NCI-H510A (cell line): ENCODE data around the gene TEX44.
A peak's percentile ranks its signal among the peaks of the same experiment; 100 is the strongest.
"Not testable (repeated sequence)": the region's sequence is repeated elsewhere in the genome, so short reads cannot be mapped to it uniquely, and the experiment has no call there.

Experiments used
- DNase-seq: peaks from one replicate; lab custom pipeline; 2025; lab: John Stamatoyannopoulos, UW

The TEX44 gene

GRCh38 chr2:231571661-231572191, 20.9 kb upstream of the TEX44 start:
- no peak for DNase-seq

- DNase-seq, result no peak
These were observed 19.6 kb upstream of the TEX44 start for GRCh38 chr2:231573096-231573495.

- no peak for DNase-seq
These were observed 18.8 kb upstream of the TEX44 start for GRCh38 chr2:231573698-231574421.

GRCh38 chr2:231575612-231576256, 16.9 kb upstream of the TEX44 start:
- no peak for DNase-seq

GRCh38 chr2:231576465-231576864, 16.2 kb upstream of the TEX44 start:
- no peak for DNase-seq

GRCh38 chr2:231578655-231579054, 14.0 kb upstream of the TEX44 start:
- DNase-seq, result not testable (repeated sequence)

- DNase-seq, result no peak
These were observed 13.1 kb upstream of the TEX44 start for GRCh38 chr2:231579560-231579959.

GRCh38 chr2:231581328-231581727, 11.3 kb upstream of the TEX44 start:
- DNase-seq, result no peak

GRCh38 chr2:231583982-231584381, 8.7 kb upstream of the TEX44 start:
- DNase-seq, result no peak

GRCh38 chr2:231587744-231588143, 4.9 kb upstream of the TEX44 start:
- DNase-seq, result not testable (repeated sequence)

GRCh38 chr2:231589656-231590055, 3.0 kb upstream of the TEX44 start:
- DNase-seq, result no peak

- peak; percentile 99 for DNase-seq
These were observed 2.0 kb upstream of the TEX44 start for GRCh38 chr2:231590614-231591013.

GRCh38 chr2:231593666-231594065, 1.0 kb downstream of the TEX44 start:
- no peak for DNase-seq

GRCh38 chr2:231597014-231597611, 4.4 kb downstream of the TEX44 start:
- DNase-seq, result no peak

- no peak for DNase-seq
These were observed 5.0 kb downstream of the TEX44 start for GRCh38 chr2:231597627-231598026.

GRCh38 chr2:231600619-231601355, 8.1 kb downstream of the TEX44 start:
- no peak for DNase-seq

- DNase-seq, result peak; percentile 82
These were observed 8.9 kb downstream of the TEX44 start for GRCh38 chr2:231601356-231602229.

GRCh38 chr2:231602859-231603467, 10.3 kb downstream of the TEX44 start:
- DNase-seq, result no peak

- DNase-seq, result peak; percentile 82
These were observed 11.5 kb downstream of the TEX44 start for GRCh38 chr2:231604101-231604684.
